Dermis blood vessel endothelial cell (primary cell): ENCODE data around the gene DDX47. TPM values are rescaled to one million over a fixed set of nuclear protein-coding genes. Genes with fewer than 3 reads are reported as not detected.
A peak's percentile ranks its signal among the peaks of the same experiment; 100 is the strongest.
"Not testable (repeated sequence)": the region's sequence is repeated elsewhere in the genome, so short reads cannot be mapped to it uniquely, and the experiment has no call there.

Experiments used
- DNase-seq: peaks from one replicate; pipeline ENCODE4 v3.0.0; 2010
- total RNA-seq: library from RNA; depleted of rRNA; stranded (reverse); fragments of >200 nt; gene quantifications from 2 replicates; pipeline ENCODE4 v1.2.3, GENCODE V29; 2014

DDX47 gene
- total RNA-seq, 1 donor from 2014 or later = 83.0 TPM

DNA sequence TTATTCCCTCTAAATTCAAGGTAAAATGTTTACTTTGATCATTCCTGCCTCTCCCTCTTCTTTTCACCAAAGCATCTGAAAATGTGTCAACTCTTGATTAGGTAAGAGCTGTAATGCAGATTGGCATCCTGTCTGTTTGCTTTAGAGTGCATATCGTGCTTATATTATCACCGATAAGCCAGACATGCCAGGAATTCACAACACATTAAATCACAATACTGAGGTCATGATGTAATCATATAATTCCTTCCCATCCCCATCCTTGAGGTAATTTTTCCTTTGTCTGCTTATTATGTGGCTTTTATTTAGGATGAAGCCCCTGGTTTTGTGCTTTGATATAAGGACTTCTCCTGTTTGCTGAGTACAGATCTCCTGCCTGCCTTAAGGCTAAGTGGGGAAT lies 10.2 kb downstream of the DDX47 start:
- DNase-seq = peak; percentile 68

GRCh38 chr12:12823811-12824210 lies 10.7 kb downstream of the DDX47 start:
- no peak for DNase-seq

- DNase-seq = no peak
These were observed 22.4 kb downstream of the DDX47 start for GRCh38 chr12:12835378-12836146.

DNA sequence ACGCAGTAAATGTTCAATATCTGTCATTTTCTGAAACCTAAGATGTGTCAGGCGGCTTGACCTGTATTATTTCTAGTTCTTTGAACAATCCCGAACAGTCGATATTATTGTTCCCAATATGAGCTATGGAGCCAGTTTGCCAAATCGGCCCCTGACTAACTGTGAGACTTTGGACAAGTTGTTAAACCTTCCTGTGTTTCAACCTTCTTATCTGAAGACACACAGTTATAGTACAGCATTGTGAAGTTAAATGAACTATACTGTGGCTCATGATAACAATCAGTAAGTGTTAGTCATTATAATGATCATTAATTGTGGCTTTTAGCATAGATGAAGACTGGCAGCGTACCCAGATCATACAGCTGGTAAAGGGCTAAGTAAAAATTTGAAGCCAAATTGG lies 23.4 kb downstream of the DDX47 start:
- no peak for DNase-seq

DNA sequence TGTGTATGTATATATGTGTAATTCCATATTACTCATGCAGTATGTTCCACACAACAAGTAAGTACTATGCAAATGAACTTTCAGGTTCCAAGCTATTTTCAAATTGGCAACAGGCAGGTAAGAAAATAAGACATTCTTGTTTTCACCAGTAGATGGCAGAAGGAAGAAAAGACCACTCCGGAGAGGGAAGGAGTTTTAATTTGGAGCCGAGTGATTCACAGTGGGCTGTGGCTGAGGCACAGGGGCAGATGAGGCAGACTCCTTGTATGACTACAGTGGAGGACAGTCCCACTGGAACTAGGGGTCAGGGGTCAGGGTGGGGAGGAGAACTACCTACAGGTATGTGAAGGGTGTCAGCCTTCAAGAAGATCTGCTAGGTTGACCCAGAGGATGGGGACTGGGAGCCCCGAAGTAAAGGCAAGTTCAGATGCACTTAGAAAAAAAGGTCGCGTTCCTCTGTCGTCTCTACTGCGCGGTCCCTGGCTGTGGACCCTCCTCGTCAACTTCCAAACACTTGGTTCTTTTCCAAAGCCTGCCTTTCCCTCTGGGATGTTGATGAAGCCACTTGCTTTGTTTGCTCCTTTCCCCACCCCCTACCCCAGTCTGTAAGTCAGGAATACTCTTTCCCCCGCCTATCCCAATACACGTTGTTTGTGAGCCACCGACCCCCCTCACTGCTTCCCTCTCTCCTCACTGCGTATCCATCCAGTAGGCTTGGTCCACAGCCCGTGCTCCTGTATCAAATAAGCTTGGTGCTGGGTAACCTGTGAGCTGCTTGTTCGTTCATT lies 24.1 kb downstream of the DDX47 start:
- peak; percentile 88 for DNase-seq

DNA sequence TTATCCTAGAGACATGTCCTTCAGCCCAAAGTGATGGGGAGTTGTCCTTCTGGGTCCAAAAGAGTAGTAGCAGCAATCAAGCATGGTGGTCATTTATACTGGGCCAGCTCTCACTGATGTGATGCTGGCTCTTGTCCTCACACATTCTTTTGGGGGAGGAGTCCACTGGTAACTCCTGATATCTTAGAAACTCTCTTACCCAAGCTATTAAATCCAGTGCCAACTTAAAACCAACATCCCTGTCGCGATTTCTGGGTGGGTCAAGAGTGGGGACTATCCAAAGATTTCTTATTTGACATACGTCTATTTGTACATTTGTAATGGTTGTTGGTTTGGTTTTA lies 24.6 kb downstream of the DDX47 start:
- no peak for DNase-seq

GRCh38 chr12:12839003-12839395 lies 25.9 kb downstream of the DDX47 start:
- no peak for DNase-seq

- not testable (repeated sequence) for DNase-seq
These were observed 26.3 kb downstream of the DDX47 start for GRCh38 chr12:12839439-12839838.

DNA sequence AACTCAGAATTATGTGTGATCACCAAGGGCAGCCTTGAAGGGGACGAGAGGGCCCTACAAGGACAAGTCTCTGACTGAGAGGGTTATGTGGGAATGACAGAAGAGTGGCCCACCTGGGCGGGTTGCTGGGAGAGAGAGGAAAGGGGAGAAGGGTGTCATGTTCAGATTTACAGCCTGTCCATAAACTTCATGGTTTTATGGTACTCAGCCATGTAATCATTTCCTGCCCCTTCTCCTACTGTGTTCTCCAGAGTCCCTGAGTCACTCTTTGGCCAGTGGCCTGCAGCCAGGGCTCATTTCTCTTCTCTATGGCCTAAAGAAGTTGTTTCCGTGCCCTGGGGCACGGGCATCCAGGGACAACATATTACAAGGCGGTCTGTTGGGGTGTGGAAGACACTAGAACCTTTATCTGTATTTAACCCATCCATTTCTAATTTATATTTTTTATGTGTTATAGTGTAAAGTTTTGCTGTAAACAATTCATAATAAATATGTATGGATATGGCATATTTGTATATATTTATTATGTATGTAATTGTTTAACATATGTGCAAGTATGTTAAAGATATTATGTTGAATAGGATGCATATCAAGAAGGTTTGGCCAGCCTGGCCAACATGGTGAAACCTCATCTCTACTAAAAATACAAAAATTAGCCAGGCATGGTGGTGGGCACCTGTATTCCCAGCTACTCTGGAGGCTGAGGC lies 26.9 kb downstream of the DDX47 start:
- DNase-seq = peak; percentile 89

DNA sequence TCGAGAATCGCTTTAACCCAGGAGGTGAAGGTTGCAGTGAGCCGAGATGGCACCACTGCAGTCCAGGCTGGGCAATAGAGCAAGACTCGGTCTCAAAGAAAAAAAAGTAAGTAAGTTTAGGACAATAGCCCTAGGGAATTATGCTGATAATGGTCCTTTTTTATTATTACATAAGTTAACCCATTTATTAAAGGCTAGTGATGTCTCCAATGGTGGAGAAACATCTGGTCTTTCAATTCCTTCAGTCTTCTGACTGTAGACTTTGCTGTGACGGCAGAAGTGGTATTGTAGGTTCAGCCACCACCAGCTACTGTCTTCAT lies 27.4 kb downstream of the DDX47 start:
- DNase-seq = no peak

- not testable (repeated sequence) for DNase-seq
These were observed 28.3 kb downstream of the DDX47 start for GRCh38 chr12:12841428-12841827.

GRCh38 chr12:12845794-12846243 lies 32.7 kb downstream of the DDX47 start:
- DNase-seq = no peak

GRCh38 chr12:12846780-12847179 lies 33.6 kb downstream of the DDX47 start:
- not testable (repeated sequence) for DNase-seq

- no peak for DNase-seq
These were observed 40.3 kb downstream of the DDX47 start for GRCh38 chr12:12853435-12853834.

GRCh38 chr12:12859690-12860089 lies 46.5 kb downstream of the DDX47 start:
- no peak for DNase-seq

DNA sequence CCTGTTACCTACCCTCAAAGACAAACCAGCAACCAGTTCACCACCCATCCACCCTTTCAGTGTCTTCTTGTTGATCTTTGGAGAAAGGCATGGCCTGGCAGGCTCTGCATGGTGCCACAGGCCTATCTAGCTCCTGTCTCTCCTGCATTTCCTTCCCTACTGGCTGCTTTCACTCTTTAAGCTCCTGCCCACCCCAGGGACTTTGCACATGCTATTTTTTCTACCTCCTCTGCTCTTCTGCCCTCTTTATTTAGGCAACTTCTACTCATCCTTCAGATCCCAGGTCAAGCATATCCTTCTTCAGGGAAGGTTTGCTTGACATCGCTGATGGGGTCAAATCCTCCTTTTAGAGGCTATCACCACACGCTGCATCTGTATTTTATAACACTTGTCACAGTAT lies 51.1 kb downstream of the DDX47 start:
- DNase-seq = no peak

GRCh38 chr12:12868477-12869235 lies 55.5 kb downstream of the DDX47 start:
- no peak for DNase-seq

- peak; percentile 86 for DNase-seq
These were observed 57.3 kb downstream of the DDX47 start for GRCh38 chr12:12870465-12870864.

GRCh38 chr12:12871587-12872138 lies 58.5 kb downstream of the DDX47 start:
- DNase-seq = no peak

- peak; percentile 84 for DNase-seq
These were observed 59.2 kb downstream of the DDX47 start for GRCh38 chr12:12872139-12872933.

DNA sequence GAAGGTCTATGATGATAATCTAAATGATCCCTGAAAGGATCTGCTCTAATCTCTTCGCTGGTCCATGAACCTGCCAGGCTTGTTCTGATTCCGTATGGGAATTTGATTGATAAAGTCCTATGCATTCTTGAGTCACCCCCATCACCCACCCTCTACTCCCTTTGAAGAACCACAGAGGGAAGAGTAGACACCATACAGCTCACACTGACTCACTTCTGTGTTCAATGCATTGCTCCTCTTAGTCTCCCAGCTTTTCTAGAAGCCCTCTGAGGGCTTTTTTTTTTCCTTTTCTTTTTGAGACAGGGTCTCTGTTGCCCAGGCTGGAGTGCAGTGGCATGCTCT lies 59.8 kb downstream of the DDX47 start:
- peak; percentile 28 for DNase-seq

DNA sequence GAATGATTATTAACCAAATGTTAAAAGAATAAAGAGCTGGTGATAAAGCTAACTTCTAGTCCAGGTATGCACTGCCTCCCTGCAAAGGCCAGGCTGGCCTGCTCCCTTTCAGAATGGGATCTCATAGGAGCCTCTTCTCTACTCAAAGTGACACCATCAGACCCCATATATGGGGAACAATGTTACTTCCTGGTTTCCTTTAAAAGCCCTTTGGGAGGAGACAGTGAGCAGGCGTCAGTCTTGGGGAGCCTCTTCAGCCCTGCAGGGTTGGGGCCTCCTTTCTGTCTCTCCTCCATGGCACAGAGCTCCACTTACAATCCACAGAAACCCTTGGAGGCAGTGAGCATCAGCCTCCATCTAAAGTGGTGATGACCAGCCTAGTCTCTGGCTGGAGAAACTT lies 60.9 kb downstream of the DDX47 start:
- DNase-seq = no peak
